ENCODE results near the gene NPLOC4.

NPLOC4 gene

DNA sequence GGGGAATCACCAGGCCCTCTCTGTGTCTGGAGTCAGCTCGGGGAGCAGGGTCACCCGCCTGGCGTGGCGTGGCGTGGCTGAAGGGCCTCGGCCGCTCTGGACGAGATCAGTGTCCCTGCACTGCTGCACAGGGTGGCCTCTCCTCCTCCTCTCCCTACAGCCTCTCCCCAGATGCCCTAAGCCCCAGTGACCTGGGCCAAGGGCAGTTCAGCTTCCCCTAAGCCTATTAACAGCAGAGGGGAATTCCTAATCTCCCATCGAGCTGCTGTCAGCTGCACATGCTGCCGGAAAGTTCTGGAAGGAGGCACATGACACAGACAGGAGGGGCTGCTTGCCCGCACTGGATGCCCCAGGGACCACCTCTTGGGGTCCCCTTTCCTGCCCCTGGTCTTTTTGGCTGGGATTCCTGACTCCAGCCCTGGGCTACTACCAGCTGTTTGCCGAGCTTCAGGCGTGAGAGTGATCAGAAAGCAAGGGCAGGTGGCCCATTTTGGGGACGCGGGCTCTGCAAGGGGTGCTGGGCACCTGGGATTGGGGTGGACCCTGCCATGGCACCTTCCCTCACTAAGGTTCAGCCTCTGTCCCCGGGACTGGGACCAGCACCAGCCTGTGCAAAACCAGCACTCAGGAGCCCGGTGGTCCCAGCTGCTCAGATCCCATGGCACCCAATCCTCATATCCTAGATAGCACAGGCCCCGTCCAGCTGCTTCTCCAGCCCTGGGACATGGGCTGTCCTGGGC, 18.6 kb upstream of the NPLOC4 start:
- TF ChIP-seq, protein P1, sequence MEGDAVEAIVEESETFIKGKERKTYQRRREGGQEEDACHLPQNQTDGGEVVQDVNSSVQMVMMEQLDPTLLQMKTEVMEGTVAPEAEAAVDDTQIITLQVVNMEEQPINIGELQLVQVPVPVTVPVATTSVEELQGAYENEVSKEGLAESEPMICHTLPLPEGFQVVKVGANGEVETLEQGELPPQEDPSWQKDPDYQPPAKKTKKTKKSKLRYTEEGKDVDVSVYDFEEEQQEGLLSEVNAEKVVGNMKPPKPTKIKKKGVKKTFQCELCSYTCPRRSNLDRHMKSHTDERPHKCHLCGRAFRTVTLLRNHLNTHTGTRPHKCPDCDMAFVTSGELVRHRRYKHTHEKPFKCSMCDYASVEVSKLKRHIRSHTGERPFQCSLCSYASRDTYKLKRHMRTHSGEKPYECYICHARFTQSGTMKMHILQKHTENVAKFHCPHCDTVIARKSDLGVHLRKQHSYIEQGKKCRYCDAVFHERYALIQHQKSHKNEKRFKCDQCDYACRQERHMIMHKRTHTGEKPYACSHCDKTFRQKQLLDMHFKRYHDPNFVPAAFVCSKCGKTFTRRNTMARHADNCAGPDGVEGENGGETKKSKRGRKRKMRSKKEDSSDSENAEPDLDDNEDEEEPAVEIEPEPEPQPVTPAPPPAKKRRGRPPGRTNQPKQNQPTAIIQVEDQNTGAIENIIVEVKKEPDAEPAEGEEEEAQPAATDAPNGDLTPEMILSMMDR (IDR thresholded peaks at IDR 0.05; ENCODE audit: control insufficient read depth, extremely low read depth, insufficient read depth), result no peak
- no peak for DNase-seq (ENCODE audit: low read depth)
- no peak overlapping the region for H3K4me3 ChIP-seq (ENCODE audit: low read depth, low read length)

DNA sequence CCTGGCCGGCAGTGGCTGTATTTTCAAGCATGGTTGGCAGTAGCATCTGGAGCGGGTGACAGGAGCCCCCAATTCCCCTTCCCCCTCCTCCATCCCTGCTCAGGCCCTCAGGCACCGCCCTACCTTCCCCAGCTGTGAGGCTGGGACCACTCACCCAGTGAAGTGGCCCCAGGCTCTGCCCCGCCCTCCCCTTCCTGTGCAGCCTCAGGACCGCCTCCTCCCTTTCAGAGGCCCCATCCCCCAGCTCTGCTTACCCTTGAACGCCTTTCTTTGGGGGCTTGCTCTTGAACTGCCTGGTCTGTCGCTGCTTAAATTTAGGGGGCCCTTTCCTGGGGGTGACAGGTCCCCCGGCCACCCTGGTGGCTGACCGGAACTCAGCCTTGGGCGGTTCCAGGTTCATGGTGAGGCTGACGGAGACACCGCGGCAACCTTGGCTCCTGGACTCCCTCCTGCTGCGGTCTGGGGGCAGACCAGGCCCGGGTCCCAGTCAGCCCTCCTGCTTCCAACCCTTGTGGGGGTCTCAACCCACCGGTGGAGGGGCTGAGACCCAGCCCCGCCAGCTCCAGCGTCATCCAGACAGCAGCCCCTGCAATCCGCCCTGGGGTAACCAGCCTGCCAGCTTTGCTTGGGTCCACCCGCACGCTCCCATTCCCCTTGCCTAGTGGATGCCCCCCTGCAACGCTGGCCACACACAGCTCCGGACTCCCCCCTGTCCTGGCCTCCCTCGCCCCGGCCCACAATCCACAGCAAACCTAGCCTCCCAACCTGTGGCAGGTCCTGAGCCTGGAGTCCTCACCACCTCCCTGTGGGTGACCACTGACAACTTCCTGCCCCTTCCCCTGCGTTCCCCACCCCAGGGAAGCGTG, 16.2 kb upstream of the NPLOC4 start:
- no peak for DNase-seq (ENCODE audit: low read depth)
- TF ChIP-seq, protein P1 (IDR thresholded peaks at IDR 0.05; ENCODE audit: control insufficient read depth, extremely low read depth, insufficient read depth), result no peak
- no peak overlapping the region for H3K4me3 ChIP-seq (ENCODE audit: low read depth, low read length)

DNA sequence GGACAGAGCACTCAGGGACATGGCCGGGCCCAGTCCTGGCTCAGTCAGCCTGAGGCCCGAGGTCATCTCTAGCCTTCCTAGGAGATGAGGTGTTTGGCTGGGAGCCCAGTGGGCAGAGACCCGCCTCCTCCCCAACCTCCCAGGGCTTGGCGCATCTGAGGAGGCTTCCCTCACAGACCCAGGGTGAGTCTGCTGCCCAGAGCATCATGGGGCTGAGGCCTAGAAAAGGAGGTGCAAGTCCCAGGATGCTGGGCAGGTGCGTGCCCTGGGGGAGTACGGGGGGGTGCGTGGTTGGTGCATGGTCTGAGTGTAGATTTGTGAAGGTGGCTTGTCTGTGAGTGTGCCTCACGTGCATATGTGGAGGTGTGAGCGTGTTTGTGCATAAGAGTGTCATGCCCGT, 14.8 kb upstream of the NPLOC4 start:
- DNase-seq (ENCODE audit: low read depth), result no peak
- TF ChIP-seq, protein P1 (IDR thresholded peaks at IDR 0.05; ENCODE audit: control insufficient read depth, extremely low read depth, insufficient read depth), result no peak
- no peak overlapping the region for H3K4me3 ChIP-seq (ENCODE audit: low read depth, low read length)

DNA sequence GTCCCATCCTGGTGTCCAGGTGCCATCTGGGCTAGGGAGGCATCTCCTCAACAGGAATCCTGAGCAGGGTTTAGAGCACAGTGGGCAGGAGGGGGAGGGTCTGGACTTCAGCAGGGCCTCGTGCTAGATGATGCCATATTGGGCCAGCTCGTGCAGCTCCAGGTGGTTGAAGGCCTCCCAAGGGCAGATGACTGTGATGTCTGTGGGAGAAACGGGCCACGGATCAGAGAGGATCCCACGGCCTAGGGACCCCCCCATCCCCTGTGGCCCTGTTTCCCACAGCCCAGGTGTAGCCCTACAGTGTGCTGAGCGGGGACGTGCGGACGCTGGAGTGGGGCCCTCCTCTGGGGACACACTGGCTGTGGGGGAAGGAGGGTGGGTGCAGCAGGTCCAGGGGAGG, 14.0 kb upstream of the NPLOC4 start:
- no peak overlapping the region for H3K4me3 ChIP-seq (ENCODE audit: low read depth, low read length)
- DNase-seq (ENCODE audit: low read depth), result no peak
- TF ChIP-seq, protein P1 (IDR thresholded peaks at IDR 0.05; ENCODE audit: control insufficient read depth, extremely low read depth, insufficient read depth), result no peak

DNA sequence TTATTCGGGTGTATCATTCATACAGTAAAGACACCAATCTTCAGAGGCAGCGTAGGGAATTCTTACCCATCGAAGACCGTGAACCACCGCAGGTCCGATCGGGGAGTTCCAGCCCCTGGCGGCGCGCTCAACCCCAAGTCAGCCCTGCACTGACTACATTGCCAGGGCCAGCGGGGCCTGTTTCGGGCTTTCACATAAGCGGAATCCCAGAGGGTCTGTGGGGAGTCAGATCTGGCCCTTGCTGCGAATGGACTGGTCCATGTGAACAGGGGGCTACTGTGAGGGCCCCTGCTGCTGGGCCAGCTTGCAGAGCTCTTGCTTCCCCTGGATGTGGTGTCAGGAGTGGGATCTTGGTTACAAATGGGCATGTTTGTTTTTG, 11.8 kb upstream of the NPLOC4 start:
- DNase-seq (ENCODE audit: low read depth), result no peak
- TF ChIP-seq, protein P1 (IDR thresholded peaks at IDR 0.05; ENCODE audit: control insufficient read depth, extremely low read depth, insufficient read depth), result no peak

DNA sequence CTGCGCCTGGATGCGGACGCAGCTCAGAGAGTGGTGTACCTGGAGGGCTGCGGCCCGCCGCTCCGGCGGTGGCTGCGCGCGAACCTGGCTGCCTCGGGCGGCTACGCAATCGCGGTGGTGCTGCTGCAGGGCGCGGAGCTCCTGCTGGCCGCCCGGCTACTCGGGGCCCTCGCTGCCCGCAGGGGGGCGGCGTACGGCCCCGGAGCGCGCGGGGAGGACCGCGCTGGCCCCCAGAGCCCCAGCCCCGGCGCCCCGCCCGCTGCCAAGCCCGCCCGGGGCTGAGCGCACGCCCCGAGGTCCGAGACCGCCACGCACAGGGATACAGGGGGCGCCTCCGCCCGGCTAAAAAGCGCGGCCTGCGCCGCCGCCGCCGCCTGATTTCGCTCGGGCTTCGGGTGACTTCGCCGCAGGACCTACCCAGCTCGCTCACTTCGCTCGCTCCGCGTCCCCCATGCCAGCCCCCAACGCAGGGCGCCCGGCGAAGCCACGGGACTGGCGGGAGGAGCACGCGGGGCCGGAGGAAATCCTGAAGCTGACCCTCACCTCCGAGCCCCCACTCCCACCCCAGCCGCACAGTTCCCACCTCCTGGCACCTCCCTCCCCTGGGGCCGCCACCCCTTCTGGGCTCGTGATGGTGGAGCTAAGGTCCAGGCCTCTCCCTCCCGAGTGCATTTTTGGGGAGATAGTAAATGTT, 11.2 kb upstream of the NPLOC4 start:
- TF ChIP-seq, protein P1 (IDR thresholded peaks at IDR 0.05; ENCODE audit: control insufficient read depth, extremely low read depth, insufficient read depth), result no peak
- no peak for DNase-seq (ENCODE audit: low read depth)
- H3K4me3 ChIP-seq (ENCODE audit: low read depth, low read length), result no peak overlapping the region

More for the DNA sequence above, 11.8 kb upstream of the NPLOC4 start:
- no peak overlapping the region for H3K4me3 ChIP-seq (ENCODE audit: low read depth, low read length)
